OCI-LY3 (cell line): ENCODE results near the gene GMPR.

Experiments
- CTCF ChIP-seq: fragments of 200-600, 300-600 bp; sonication (generic); IDR thresholded peaks from 2 replicates; pipeline ENCODE4 v1.5.1; 2014; ENCODE audit warnings: antibody characterized with exemption, low read length, low read depth
- EZH2phosphoT487 ChIP-seq: fragments of 200-600 bp; shearing (Covaris generic); IDR thresholded peaks from 2 replicates; pipeline ENCODE4 v1.6.1; 2018; ENCODE audit warnings: antibody characterized with exemption, mixed run types, low read depth

- TF ChIP-seq CTCF (no peak), EZH2phosphoT487 (no peak)
Observed at GRCh38 chr6:16239798-16240123, 1.4 kb downstream of the GMPR start.
